Mammary epithelial cell (primary cell): ENCODE data around the gene RRP36.

Experiments used
- CTCF ChIP-seq, 2 donors: IDR thresholded peaks in 1 of 2; conservative IDR thresholded peaks in 1 of 2; 2 replicates each; pipeline ENCODE4 v1.5.1; 2011 to 2012; ENCODE audit warnings: inconsistent platforms in 2 of 2, low read length in 2 of 2, mild to moderate bottlenecking in 2 of 2, control low read depth in 1 of 2, low read depth in 1 of 2; ENCODE audit not compliant: insufficient read depth in 1 of 2; ENCODE audit errors: extremely low read depth in 1 of 2
- EZH2 ChIP-seq: IDR thresholded peaks from 2 replicates; pipeline ENCODE4 v1.6.1; 2012; ENCODE audit warnings: low read length, inconsistent platforms, borderline replicate concordance

GRCh38 chr6:43062818-43063217 lies 41.4 kb downstream of the RRP36 start:
- TF ChIP-seq CTCF (conservative IDR thresholded peaks at IDR 0.05 in 1 of 2, IDR thresholded peaks at IDR 0.05 in 1 of 2; ENCODE audit: extremely low read depth in 1 of 2, insufficient read depth in 1 of 2, low read depth in 1 of 2, low read length in 2 of 2) (no peak), EZH2 (no peak)
